H54 (cell line): ENCODE data around the gene GSTO2.
"Not testable (repeated sequence)": the region's sequence is repeated elsewhere in the genome, so short reads cannot be mapped to it uniquely, and the experiment has no call there.

ENCODE experiments used
- DNase-seq: peaks from one replicate; pipeline ENCODE4 v3.0.0; 2011; ENCODE audit warnings: low spot score, mixed read lengths; ENCODE audit not compliant: insufficient read length
- FAIRE-seq: peaks from 3 replicates; lab custom pipeline; 2011; peaks lifted over from hg19 to GRCh38; lab: Jason Lieb, UNC
- POLR2A ChIP-seq: IDR thresholded peaks from 2 replicates; pipeline ENCODE4 v1.6.1; 2011; ENCODE audit warnings: low read depth, mild to moderate bottlenecking, low read length

The GSTO2 gene

GRCh38 chr10:104268713-104269645 lies at the start of gene GSTO2:
Gene GSTO2 (plus strand): TSS chr10:104269184. CDS start chr10:104274916, 5,732 bp downstream.
- peak; percentile 80 for TF ChIP-seq POLR2A
- peak; percentile 99 for FAIRE-seq
- peak; percentile 99 for DNase-seq

- no peak for TF ChIP-seq POLR2A
- DNase-seq (no peak), FAIRE-seq (no peak)
Measured at GRCh38 chr10:104220522-104220921, 48.5 kb upstream of the GSTO2 start.

DNA sequence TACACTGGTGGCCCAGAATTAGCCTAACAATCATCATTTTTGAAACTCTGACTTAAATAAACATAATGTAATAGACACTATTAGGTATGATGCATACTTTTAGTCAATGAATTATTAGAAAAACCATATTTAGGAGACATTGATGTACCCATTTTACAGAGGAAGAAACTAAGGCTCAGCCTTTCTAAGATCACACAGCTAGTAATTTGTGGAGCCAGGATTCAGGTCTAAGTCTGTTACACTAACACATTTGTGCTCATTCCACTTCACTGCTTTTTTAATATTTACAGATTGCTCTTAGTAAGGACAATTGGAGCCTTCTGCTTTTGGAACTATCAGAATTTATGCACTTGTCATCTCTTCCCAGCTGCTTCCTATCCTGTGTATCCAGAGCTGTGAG lies 45.7 kb upstream of the GSTO2 start:
- FAIRE-seq: no peak
- TF ChIP-seq POLR2A: no peak
- DNase-seq: no peak

DNA sequence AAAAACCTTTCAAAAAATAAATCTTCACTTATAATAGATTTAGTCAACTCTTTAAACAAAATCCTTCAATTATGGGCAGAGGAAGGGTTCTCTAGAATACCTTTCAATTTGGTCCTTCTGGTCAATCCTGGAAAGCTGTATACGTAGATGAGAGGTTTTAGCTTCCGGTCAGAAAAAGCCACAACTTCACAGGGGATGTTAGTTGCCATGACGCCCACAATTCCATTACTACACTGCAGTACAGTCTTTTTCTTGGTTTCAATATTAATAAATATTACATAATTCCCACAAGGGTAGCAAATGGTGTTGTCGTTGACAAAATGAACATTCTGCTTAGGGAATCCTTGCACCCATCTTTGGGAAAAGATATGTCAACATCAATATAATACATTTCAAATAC lies 38.5 kb upstream of the GSTO2 start:
- FAIRE-seq (no peak), DNase-seq (no peak)
- TF ChIP-seq POLR2A: no peak

DNA sequence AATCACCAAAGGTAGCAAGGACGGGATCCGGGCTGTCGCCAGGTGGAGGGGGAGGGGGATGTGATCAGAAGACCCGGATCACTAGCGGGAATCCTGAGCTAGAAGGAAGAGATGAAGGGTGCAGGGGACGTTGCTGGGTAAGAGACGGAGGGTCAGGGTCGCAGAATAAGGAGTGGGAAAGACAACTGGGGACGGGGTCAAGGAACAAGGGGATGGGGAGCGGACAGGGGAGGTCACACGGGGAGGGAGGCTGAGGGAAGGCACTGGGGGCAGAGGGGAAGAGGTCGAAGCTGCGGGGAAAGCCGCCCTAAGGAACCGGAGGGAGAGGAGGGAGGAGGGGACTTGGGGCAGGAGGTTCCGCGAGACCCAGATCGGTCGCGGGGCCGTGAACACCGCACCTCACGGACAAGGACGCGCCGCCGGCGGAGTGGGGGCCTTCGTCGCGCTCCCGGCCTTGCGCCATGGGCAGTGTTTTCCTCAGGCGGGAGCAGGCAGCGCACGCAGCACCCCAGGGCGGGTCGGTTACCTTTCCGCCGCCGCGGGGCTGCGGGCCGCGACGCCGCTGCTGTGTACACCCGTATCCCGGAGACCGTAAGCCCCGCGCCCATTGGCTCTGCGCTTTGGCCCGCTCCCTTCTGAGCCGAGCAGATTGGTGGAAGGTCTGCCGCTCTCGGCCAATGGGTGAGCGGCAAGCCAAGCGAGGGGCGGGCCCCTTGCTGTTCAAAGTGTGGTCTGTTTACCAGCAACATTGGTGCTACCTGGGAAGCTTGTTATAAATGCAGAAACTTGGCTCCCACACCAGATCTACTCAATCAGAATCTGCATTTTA lies 37.0 kb upstream of the GSTO2 start, which contains the start of gene CFAP43:
Gene CFAP43, minus strand, starts transcription at position 581 of the 829 bp plus-strand sequence. Its CDS starts 118 bp downstream, at position 463.
- DNase-seq (peak; percentile 100), FAIRE-seq (peak; percentile 92)
- TF ChIP-seq POLR2A: peak; percentile 67

DNA sequence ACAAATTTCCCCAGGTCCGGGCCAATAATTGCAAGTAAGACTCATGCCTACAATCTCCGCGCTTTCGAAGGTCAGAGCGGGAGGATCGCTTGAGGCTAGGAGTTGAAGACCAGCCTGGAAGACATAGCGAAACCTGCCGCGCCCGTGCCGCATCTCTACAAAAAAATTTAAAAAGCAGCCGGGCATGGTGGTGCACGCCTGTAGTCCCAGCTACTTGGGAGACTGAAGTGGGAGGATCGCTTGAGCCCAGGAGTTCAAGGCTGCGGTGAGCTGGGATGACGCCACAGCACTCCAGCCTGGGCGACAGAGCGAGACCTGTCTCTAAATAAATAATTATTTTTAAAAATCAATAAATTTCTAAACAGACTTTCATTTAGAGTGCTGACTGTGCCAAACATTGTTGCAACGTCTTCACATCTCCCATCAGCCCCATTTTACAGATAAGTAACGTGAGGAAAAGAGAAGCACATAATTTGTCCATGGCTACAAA lies 36.3 kb upstream of the GSTO2 start:
- no peak for FAIRE-seq
- no peak for TF ChIP-seq POLR2A

GRCh38 chr10:104233817-104234216 lies 35.2 kb upstream of the GSTO2 start:
- no peak for FAIRE-seq
- DNase-seq: no peak
- TF ChIP-seq POLR2A: no peak

More for the DNA sequence above, 36.3 kb upstream of the GSTO2 start:
- no peak for DNase-seq

GRCh38 chr10:104234934-104235333 lies 34.0 kb upstream of the GSTO2 start:
- no peak for DNase-seq
- FAIRE-seq: no peak
- TF ChIP-seq POLR2A: no peak

DNA sequence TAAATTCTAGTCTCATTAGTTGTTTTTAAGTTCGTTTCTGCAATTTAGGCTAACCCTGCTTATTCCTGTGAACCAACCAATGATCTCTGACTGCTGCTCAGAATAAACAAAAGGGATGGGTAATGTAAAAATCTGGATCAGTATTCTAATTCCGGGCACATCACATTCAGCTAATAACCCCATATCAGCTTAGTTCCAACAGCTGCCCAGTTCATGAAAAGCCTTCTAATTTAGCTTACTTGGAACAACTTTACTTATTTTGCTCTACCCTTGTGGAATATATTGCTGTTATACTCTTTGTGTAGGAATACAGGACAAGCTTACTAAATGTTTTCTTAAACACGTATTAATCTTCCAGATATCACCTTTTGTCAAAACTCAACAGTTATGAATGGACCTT lies 33.2 kb upstream of the GSTO2 start:
- DNase-seq (no peak), FAIRE-seq (no peak)
- no peak for TF ChIP-seq POLR2A

GRCh38 chr10:104240078-104240477 lies 28.9 kb upstream of the GSTO2 start:
- TF ChIP-seq POLR2A: no peak
- FAIRE-seq (no peak), DNase-seq (no peak)

DNA sequence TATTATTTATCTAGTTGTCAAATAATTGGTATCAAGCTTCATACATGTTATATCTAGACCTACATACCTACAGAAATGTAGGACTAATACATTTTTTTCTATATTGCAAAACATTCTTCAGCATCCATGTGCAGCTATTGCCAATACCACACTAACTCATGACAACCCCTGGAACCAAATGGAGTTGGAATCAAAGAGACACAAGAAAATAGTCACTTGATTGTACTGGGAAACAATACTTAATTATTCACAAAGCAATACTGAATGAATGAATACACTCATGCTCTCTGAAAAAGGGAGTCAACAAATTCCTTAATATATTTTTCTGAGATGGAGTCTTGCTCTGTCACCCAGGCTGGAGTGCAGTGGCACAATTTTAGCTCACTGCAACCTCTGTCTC lies 26.4 kb upstream of the GSTO2 start:
- no peak for DNase-seq
- TF ChIP-seq POLR2A: no peak
- no peak for FAIRE-seq

DNA sequence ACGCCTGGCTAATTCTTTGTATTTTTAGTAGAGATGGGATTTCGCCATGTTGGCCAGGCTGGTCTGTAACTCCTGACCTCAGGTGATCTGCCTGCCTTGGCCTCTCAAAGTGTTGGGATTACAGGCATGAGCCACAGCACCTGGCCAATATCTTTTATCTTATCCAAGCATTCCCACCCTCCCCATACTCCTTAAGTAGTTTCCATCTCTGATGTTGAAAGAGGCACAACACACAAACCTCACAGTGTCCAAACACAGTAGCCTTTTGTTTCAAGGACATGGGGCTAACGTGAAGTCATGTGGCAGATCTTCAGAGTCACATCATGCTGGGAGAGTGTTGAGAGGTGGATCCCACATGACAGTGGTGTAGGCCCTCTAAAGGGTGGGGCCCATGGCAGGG lies 26.0 kb upstream of the GSTO2 start:
- not testable (repeated sequence) for FAIRE-seq, DNase-seq

GRCh38 chr10:104243512-104243911 lies 25.5 kb upstream of the GSTO2 start:
- DNase-seq (no peak), FAIRE-seq (no peak)

DNA sequence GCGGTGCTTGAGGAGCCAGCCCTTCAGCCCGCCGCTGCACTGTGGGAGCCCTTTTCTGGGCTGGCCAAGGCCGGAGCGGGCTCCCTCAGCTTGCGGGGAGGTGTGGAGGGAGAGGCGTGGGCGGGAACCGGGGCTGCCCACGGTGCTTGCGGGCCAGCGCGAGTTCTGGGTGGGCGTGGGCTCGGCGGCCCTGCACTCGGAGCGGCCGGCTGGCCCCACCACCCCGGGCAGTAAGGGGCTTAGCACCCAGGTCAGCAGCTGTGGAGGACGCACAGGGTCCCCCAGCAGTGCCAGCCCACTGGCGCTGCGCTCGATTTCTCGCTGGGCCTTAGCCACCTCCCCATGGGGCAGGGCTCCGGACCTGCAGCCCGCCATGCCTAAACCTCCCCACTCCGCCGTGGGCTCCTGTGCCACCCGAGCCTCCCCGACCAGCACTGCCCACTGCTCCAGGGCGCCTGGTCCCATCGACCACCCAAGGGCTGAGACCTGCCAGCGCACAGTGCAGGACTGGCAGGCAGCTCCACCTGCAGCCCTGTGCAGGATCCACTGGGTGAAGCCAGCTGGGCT lies 23.8 kb upstream of the GSTO2 start:
- TF ChIP-seq POLR2A: no peak
- DNase-seq: no peak
- no peak for FAIRE-seq

More at GRCh38 chr10:104243512-104243911, 25.5 kb upstream of the GSTO2 start:
- TF ChIP-seq POLR2A: no peak
